Testis (tissue), 2 donors: ENCODE results near the gene SLC16A6.
"Not testable (repeated sequence)": the region's sequence is repeated elsewhere in the genome, so short reads cannot be mapped to it uniquely, and the experiment has no call there.

Experiments
- CTCF ChIP-seq, 3 experiments: fragments of 450-650 bp in 2 of 3; fragments of 200-600 bp in 1 of 3; sonication (generic) in 1 of 3; IDR thresholded peaks; one replicate each; pipeline ENCODE4 v1.5.1; 2016 to 2019; ENCODE audit warnings: antibody characterized with exemption in 3 of 3, mild to moderate bottlenecking in 2 of 3, moderate library complexity in 1 of 3
- POLR2A ChIP-seq: fragments of 450-650 bp; IDR thresholded peaks from one replicate; pipeline ENCODE4 v1.6.1; 2017; ENCODE audit warnings: antibody characterized with exemption, mild to moderate bottlenecking, moderate library complexity

- not testable (repeated sequence) for TF ChIP-seq CTCF (IDR thresholded peaks at IDR 0.05); POLR2A
These were observed 31.9 kb downstream of the SLC16A6 start for GRCh38 chr17:68258890-68259647.
